ENCODE results near the gene HAUS7.

Gene HAUS7

GRCh38 chrX:153433161-153433680 lies 37.2 kb downstream of the HAUS7 start:
- no peak for DNase-seq

DNA sequence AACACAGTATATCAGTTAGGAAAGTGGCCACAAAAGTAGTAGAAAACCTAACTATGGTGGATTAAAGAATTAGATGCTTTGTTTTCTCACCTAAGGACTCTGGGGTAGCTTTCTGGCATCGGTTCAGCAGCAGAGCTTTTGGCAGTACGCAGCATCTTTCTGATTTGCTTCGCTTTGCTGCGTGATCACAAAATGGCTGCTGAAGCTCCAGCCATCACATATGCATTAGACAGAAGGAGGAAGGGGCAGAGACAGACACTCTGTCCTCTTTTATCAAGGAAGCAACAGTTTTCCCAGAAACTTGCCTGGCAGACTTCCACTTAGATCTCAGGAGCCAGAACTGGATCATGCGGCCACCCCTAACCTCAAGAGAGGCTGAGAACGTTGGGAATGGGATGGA lies 39.6 kb downstream of the HAUS7 start:
- no peak for DNase-seq

GRCh38 chrX:153426204-153426603 lies 44.2 kb downstream of the HAUS7 start:
- DNase-seq: no peak

- no peak for DNase-seq
Observed at GRCh38 chrX:153423652-153424051, 46.7 kb downstream of the HAUS7 start.

DNA sequence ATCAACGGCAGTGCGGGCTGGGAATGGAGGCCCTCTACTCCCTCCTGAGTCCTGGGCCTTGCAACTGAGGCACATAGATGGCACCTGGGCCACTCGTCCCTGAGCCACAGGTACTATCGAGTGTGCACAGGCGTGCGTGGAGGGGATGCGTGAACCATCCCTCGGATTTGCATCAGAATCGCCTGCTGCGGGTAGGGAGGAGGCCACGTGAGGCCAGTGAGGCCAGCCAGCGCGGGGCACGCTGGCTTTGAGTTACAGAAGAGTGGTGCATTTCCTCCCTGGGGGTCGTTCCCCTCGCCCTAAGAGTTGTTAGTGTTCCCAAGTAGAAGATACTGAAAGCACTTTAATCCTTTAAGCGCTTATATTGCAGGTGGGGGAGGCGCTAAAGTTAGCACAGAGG lies 48.5 kb downstream of the HAUS7 start:
- DNase-seq: no peak

GRCh38 chrX:153420851-153421599 lies 49.4 kb downstream of the HAUS7 start:
- DNase-seq: no peak

- DNase-seq: no peak
Observed at GRCh38 chrX:153417637-153418036, 52.7 kb downstream of the HAUS7 start.

DNA sequence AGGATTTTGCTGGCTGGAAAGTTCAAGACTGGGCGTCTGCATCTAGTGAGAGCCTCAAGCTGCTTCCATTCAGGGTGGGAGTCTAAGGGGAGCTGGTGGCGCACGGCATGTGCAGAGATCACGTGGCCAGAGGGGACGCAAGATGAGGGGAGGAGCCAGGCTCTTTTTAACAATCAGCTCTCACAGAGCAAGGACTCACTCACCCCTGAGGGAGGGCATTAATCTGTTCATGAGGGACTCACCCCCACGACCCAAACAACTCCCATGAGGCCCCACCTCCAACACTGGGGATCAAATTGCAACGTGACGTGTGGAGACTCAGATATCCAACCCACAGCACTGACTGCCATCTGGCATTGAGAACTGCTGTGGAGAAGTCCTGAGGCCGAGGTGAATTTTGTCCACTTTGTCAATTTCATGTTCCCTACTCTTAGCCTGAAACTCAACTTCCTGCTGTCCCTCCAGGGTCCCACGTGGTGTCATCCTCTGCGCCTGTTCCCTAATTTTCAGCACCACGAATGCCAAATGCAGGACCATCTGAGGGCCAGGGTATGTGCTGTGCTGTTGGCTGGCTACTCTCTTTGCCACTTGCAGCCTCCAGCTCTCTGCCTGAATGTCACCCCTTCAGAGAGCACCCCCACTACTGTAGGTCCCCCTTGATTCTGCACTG lies 53.5 kb downstream of the HAUS7 start:
- no peak for DNase-seq

DNA sequence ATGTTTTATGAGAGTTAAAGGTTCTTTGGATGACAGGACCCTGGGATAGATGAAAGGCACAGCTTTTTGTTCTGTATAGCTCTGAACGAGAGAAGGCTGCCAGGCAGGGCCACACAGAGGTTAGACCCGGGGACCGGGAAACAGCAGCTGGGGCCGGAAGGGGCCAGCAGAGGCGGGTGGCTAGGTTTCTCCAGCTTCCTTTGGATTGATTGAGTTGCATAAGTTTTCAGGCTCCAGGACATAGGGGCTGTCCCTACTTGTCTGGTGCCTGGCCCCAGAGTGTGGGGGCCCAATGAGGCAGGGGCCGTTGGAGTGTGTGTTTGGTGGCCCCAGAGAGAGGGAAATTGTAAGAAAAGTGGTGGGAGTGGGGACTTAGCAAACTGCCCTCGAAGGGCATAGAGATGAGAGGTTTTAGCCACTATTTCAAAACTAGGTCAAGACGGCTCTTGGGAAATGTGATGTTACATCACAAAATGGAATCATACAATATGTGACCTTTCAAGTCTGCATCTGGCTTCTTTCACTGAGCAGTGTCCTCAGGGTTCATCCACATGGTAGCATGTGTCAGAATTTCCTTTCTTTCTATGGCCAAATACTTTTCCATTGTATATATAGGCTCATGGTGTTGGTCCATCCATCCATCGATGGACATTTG lies 55.4 kb downstream of the HAUS7 start:
- no peak for DNase-seq

GRCh38 chrX:153413731-153414130 lies 56.6 kb downstream of the HAUS7 start:
- no peak for DNase-seq

- no peak for DNase-seq
Observed at GRCh38 chrX:153412746-153413720, 57.3 kb downstream of the HAUS7 start.

DNA sequence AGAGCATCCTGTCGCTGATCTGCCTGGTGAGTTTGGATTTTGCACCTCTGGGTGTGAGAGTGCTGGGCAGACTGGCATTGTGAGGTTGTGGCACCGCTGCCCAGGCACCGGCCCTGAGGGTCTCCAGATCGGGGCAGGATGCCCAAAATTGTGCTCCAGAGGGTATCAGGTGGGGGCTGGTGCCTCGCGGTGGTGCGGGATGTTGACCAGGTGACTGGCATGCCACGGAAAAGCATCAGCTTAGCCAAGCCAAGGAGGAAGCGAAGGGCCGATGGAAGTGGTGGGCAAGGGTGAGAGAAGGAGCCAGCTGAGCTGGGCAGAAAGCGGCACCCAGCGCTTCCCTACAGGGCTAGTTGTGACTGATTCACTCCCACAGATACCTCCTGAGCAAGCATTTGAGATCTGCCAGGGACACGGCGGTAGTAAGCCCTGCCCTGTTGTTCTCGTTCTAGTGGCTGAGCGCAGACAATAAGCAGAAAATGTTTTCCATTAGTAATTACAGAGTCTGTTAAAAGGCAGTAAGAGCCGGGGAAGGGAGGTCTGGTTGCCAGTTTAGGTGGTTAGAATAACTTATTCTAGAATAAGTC lies 58.3 kb downstream of the HAUS7 start:
- DNase-seq: no peak

DNA sequence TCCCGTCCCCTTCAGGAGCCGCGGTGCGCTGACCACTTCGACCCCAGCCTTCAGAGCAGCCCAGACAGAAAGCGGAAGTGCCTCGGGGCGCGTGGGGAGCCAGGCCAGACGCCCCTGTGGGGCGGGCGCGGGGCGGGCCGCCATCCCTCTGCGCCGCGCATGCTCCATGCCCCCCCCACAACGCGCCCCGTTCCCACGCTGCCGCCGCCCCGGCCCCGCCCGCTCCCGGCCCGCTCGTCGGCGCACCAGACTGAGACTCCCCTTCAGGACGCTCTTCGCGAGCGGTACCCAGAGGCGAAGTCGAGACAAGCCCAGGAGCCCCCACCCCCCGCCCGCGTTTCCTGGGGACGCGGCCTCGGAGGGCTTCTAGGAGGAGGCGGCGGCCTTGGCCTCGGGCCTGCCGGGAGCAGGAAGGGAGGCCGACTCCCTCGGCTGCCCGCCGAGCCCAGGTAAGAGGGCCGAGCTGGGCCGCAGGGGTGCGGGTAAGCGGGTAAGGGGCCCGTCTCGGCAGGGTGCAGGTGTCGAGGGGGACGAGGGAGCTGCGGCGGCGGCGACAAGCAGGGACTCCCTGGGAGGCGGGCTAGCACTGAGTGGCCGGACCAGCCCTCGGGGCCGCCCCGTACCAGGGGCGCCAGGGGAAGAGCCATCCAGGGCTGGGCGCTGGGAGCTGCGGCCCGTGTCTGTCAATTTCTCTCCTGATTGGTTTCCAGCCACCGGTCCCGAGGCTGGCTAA lies 59.0 kb downstream of the HAUS7 start, which contains the start of gene ZFP92:
Gene ZFP92, plus strand, starts transcription at position 218 of the 733 bp plus-strand sequence. CDS start 6,851 bp downstream, outside the sequence.
- DNase-seq: no peak

DNA sequence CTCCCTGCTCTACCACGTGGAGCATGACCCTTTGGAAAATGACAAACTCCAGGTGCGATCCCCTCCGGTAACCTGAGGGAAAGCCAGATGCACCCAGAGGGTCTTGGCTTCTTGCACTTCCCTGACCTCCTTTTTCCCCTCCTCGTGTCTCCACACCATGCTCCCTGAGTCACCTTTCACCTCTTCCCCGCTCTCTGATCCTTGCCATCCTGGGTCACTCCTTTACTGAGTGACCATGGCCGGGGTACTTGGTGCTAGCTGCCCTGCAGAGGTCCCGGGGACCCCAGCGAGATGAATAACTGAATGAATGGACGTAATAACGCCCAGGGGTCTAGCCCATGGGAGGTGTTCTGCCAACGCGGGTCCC lies 59.5 kb downstream of the HAUS7 start:
- no peak for DNase-seq

GRCh38 chrX:153410373-153410772 lies 60.0 kb downstream of the HAUS7 start:
- no peak for DNase-seq

DNA sequence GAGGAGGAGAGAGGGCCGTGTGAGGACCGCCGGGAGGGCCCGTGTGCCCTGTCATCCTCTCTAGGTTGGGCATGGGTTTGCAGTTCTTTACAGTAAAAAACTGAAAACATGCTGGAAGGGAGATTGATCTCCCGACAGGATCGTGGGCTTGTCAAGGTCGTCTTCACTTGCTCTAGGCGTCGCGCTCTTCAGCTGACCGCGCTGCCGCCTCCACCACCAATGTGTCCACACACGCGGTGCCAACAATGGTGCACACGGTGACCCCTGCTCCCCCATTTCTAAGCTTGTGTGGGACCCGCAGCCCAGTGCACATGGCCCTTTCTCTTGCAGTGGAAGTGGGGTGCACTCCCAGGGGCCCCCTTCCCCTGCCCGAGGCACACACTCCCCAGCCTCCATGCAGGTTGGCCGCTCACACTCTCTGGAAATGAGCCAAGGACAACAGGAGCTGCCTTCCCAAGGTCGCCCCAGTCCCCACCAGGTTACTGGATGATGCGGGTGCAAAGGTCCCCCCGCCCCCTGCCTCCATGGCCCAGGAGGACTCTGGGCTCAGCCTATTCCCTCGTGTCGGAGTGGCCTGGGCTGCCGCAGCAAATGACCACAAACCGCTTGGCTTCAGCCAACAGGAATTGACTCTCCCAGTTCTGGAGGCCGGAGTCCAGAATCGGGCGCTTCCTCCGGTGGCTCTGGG lies 60.8 kb downstream of the HAUS7 start:
- no peak for DNase-seq

- no peak for DNase-seq
Observed at GRCh38 chrX:153408871-153409351, 61.5 kb downstream of the HAUS7 start.

DNA sequence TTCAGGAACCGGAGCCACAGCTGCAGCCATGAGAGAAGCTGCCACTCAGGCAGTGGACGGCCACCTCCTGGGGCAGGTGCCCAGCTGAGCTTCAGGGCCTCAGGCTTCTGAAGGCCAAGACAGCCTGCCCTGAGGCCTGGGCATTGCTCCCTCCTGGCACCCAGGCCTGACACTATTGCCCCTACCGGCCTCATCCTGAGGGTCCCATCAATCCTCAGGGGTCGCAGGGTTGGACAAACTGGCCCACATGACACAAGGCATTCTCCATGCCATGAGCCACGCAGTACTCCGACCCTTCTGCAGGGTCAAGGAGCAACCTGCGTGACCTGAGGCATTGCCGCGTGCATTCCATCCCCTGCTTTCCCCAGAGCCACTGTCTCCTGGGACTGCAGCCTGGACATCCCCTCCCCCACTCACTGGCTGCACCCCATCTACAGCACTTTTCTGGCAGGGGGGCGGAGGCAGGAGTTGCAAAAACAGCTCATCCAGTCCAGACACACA lies 62.1 kb downstream of the HAUS7 start:
- no peak for DNase-seq

- no peak for DNase-seq
Observed at GRCh38 chrX:153407736-153408135, 62.6 kb downstream of the HAUS7 start.

DNA sequence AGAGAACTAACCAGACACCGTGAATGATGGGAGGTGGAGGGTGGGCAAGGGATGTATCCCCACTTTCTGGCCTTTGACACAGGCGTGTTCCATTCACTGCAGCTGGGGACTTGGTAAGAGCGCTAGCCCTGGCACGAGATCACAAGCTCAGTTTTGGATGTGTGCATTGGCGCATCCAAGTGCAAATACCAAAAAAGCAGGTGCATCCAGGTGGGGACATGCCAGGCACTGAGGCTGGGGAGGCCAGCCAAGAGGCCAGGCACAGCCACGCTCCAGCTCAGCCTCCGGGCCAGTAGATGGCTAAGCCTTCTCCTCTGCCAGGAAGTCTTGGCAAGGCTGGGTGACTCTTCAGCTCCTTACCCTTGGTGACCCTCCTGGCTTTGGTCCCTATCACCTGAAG lies 63.5 kb downstream of the HAUS7 start:
- DNase-seq: no peak
